ENCODE measurements around the gene RAB11A. TPM values are rescaled to one million over a fixed set of nuclear protein-coding genes. Genes with fewer than 3 reads are reported as not detected.

The RAB11A gene
- total and polyA plus RNA-seq, 4 experiments from 2014 or later: 84.7 to 265 (median 171) TPM

GRCh38 chr15:65841121-65841930 is 28.0 kb upstream of the RAB11A start:
- H3K4me3 Mint-ChIP-seq: no peak overlapping the region
- peak overlapping the region in 3 of 7 donors; percentile 30 to 64 (median 59) for H3K27ac Mint-ChIP-seq
- H3K9me3 Mint-ChIP-seq: no peaks in the 10 kb centered on the region
- H3K27me3 ChIP-seq (ENCODE audit: insufficient read depth, low read length): no peaks in the 10 kb centered on the region
- peaks cover 2% of the 10 kb centered on the region for H3K4me1 ChIP-seq (ENCODE audit: insufficient read depth, low read length)
- H3K27me3 Mint-ChIP-seq: no peaks in the 10 kb centered on the region
- CTCF ChIA-PET (ENCODE audit: partially characterized antibody): interaction anchor here (1.6 to 2.0 kb wide), 2 partner anchors 15 to 203 kb away, joined by 4 to 11 read pairs; no protein-coding TSS in a partner anchor
- POLR2A ChIA-PET (ENCODE audit: partially characterized antibody): interaction anchor here (1.0 kb wide), 1 partner anchor 8 kb away, joined by 3 read pairs; no protein-coding TSS in a partner anchor
- no peak for DNase-seq
- H3K27ac ChIP-seq (ENCODE audit: low read depth, low read length): no peak overlapping the region
- no peak overlapping the region for H3K4me3 ChIP-seq (ENCODE audit: low read length in 2 of 2)
- intact Hi-C loops (cut with micrococcal nuclease): no loop called here
- no peaks in the 10 kb centered on the region for H3K36me3 Mint-ChIP-seq
- no peaks in the 10 kb centered on the region for H3K36me3 ChIP-seq (ENCODE audit: insufficient read depth, low read length)
- H3K4me1 Mint-ChIP-seq: peaks cover 0 to 5% (median 4%) of the 10 kb centered on the region in 4 donors
- H3K9me3 ChIP-seq (ENCODE audit: control insufficient read depth in 1 of 2, low read length in 2 of 2): no peaks in the 10 kb centered on the region

DNA sequence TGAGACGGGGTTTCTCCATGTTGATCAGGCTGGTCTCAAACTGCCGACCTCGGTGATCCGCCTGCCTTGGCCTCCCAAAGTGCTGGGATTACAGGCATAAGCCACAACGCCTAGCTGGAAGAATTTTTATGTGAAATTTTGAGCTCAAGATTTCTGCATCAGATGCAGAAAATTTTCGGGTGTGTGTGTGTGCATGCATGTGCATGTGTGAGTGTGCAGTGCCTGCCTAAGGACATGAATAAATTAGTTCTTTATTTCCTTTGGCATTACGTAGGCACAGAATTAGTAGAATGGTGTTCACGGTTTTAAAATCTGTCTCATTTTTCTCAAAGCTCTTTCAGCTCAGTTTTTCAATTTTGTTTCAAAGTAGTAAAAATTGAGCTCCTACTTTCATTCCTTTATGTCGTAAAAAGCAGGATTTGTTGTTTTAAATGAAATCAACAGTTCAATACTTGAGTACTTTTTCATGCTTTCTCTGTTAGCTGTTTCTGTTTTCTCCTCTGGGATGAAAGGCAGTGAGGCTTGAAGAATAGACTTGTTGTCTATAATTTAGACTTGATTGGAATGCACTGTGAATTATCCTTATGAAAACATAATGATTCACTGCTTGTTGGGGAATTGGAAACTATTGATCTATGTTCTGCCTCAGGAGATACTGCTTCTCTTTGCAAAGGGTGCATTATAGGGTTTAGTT is 23.3 kb upstream of the RAB11A start:
- no peak overlapping the region for H3K27ac ChIP-seq (ENCODE audit: low read depth, low read length)
- no peaks in the 10 kb centered on the region for H3K9me3 Mint-ChIP-seq
- no peaks in the 10 kb centered on the region for H3K4me1 ChIP-seq (ENCODE audit: insufficient read depth, low read length)
- CTCF ChIA-PET (ENCODE audit: partially characterized antibody): interaction anchor here (0.6 to 1.4 kb wide), 4 partner anchors 11 to 81 kb away, joined by 3 to 7 read pairs (median 4); no protein-coding TSS in a partner anchor
- no peak overlapping the region for H3K27ac Mint-ChIP-seq
- H3K9me3 ChIP-seq (ENCODE audit: control insufficient read depth in 1 of 2, low read length in 2 of 2): no peaks in the 10 kb centered on the region
- POLR2A ChIA-PET (ENCODE audit: partially characterized antibody): no interaction called here
- H3K4me3 ChIP-seq (ENCODE audit: low read length in 2 of 2): no peak overlapping the region
- peaks cover 2 to 3% of the 10 kb centered on the region in 2 donors for H3K27me3 Mint-ChIP-seq
- H3K36me3 ChIP-seq (ENCODE audit: insufficient read depth, low read length): no peaks in the 10 kb centered on the region
- no peak overlapping the region for H3K4me3 Mint-ChIP-seq
- DNase-seq: no peak
- no peaks in the 10 kb centered on the region for H3K27me3 ChIP-seq (ENCODE audit: insufficient read depth, low read length)
- H3K36me3 Mint-ChIP-seq: no peaks in the 10 kb centered on the region
- intact Hi-C loops (cut with micrococcal nuclease): no loop called here
- peaks cover 0 to 1% (median 0%) of the 10 kb centered on the region in 4 donors for H3K4me1 Mint-ChIP-seq

DNA sequence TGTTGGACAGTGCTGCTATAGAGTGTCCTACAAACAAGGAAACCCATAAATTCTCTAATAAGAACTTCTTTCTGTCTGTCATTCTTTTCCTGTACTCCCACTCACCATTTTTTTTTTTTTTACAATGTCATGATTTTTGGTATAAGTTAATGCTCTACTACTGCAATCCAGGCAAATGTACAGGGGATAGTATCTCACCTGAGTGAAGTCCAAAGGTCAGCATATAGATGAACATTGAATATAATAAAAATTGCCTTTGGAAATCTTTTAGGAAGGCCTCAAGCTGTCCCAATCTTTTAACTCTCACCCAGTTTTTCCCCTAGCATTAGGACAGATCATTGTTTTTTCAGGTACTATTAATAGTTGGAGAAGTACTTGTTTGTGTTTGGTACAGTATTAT is 21.3 kb upstream of the RAB11A start:
- Mint-ChIP-seq H3K27me3 (peaks cover 2 to 5% of the 10 kb centered on the region in 2 donors), H3K36me3 (no peaks in the 10 kb centered on the region), H3K4me3 (no peak overlapping the region), H3K27ac (no peak overlapping the region), H3K4me1 (peaks cover 0 to 1% (median 0%) of the 10 kb centered on the region in 4 donors), H3K9me3 (no peaks in the 10 kb centered on the region)
- POLR2A ChIA-PET (ENCODE audit: partially characterized antibody): no interaction called here
- no peaks in the 10 kb centered on the region for H3K36me3 ChIP-seq (ENCODE audit: insufficient read depth, low read length)
- no peak overlapping the region for H3K27ac ChIP-seq (ENCODE audit: low read depth, low read length)
- H3K4me3 ChIP-seq (ENCODE audit: low read length in 2 of 2): no peak overlapping the region
- no peaks in the 10 kb centered on the region for H3K27me3 ChIP-seq (ENCODE audit: insufficient read depth, low read length)
- no peaks in the 10 kb centered on the region for H3K4me1 ChIP-seq (ENCODE audit: insufficient read depth, low read length)
- no peak for DNase-seq
- intact Hi-C loops (cut with micrococcal nuclease): no loop called here
- CTCF ChIA-PET (ENCODE audit: partially characterized antibody): interaction anchor here (0.7 to 1.7 kb wide), 2 partner anchors 9 to 54 kb away, joined by 3 to 8 read pairs; no protein-coding TSS in a partner anchor
- no peaks in the 10 kb centered on the region for H3K9me3 ChIP-seq (ENCODE audit: control insufficient read depth in 1 of 2, low read length in 2 of 2)

DNA sequence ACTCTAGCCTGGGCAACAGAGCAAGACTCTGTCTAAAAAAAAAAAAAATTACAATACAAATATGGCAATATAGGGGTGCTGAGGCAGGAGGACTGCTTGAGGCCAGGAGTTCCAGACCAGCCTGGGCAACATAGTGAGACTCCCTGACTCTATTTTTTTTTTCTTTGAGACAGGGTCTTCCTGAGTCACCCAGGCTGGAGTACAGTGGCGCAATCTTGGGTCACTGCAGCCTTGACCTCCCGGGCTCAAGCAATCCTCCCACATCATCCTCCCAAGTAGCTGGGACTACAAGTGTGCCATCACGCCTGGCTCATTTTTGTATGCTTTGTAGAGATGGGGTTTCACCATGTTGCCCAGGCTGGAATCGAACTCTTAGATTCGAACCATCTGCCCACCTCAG is 17.3 kb upstream of the RAB11A start:
- H3K4me1 Mint-ChIP-seq: peaks cover 2 to 5% (median 3%) of the 10 kb centered on the region in 4 donors
- no peak overlapping the region for H3K27ac Mint-ChIP-seq
- DNase-seq: no peak

DNA sequence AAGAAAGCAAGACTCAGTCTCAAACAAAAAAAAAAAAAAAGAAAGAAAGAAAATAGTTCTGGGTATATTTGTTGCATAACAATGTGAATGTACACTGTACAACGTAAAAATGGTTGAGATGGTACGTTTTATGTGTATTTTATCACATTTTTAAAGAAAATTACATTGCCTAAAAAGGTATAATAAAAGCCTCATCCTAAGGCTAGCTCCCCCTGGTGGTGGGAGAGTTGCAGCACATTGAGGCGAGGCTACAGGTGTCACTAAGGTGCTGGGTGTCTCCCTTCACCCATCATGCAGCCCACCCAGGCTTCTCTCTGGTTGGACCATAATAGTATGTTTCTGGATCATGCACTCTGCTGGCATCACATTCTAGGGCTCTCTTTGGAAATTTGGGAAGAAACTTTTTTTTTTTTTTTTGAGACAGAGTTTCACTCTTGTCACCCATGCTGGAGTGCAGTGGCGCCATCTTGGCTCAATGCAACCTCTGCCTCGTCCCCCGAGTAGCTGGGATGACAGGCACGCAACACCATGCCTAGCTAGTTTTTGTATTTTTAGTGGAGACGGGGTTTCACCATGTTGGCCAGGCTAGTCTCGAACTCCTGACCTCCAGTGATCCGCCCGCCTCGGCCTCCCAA is 12.4 kb upstream of the RAB11A start:
- DNase-seq: peak; percentile 76 to 84 (median 77)
- peaks cover 9 to 13% (median 10%) of the 10 kb centered on the region in 4 donors for H3K4me1 Mint-ChIP-seq
- Histone ChIP-seq H3K27ac (ENCODE audit: low read depth, low read length) (no peak overlapping the region), H3K36me3 (ENCODE audit: insufficient read depth, low read length) (no peaks in the 10 kb centered on the region), H3K4me1 (ENCODE audit: insufficient read depth, low read length) (no peaks in the 10 kb centered on the region), H3K27me3 (ENCODE audit: insufficient read depth, low read length) (no peaks in the 10 kb centered on the region), H3K9me3 (ENCODE audit: control insufficient read depth in 1 of 2, low read length in 2 of 2) (no peaks in the 10 kb centered on the region), H3K4me3 (ENCODE audit: low read length in 2 of 2) (no peak overlapping the region)
- peak overlapping the region in 1 of 8 donors; percentile 32 for H3K4me3 Mint-ChIP-seq
- POLR2A ChIA-PET (ENCODE audit: partially characterized antibody): interaction anchor here (0.6 to 1.0 kb wide), 3 partner anchors 66 to 246 kb away, joined by 3 read pairs; partner anchors contain the start of gene INTS14
- H3K9me3 Mint-ChIP-seq: no peaks in the 10 kb centered on the region
- no peaks in the 10 kb centered on the region for H3K27me3 Mint-ChIP-seq
- intact Hi-C loops (cut with micrococcal nuclease): loop anchor here (1.0 to 2.0 kb wide), 3 partner anchors 65 to 246 kb away; partner anchors contain the start of genes DENND4A and INTS14
- H3K27ac Mint-ChIP-seq: peak overlapping the region in 4 of 7 donors; percentile 10 to 88 (median 49)
- CTCF ChIA-PET (ENCODE audit: partially characterized antibody): interaction anchor here (0.7 to 5.0 kb wide), 36 partner anchors 9 to 882 kb away, joined by 3 to 69 read pairs (median 5); partner anchors contain the start of genes DENND4A, INTS14 and RAB11A
- no peaks in the 10 kb centered on the region for H3K36me3 Mint-ChIP-seq

More for the DNA sequence above, 17.3 kb upstream of the RAB11A start:
- Mint-ChIP-seq H3K36me3 (no peaks in the 10 kb centered on the region), H3K9me3 (no peaks in the 10 kb centered on the region), H3K27me3 (peaks cover 2 to 5% of the 10 kb centered on the region in 2 donors), H3K4me3 (no peak overlapping the region)
- Histone ChIP-seq H3K36me3 (ENCODE audit: insufficient read depth, low read length) (no peaks in the 10 kb centered on the region), H3K27me3 (ENCODE audit: insufficient read depth, low read length) (no peaks in the 10 kb centered on the region), H3K4me1 (ENCODE audit: insufficient read depth, low read length) (no peaks in the 10 kb centered on the region), H3K9me3 (ENCODE audit: control insufficient read depth in 1 of 2, low read length in 2 of 2) (no peaks in the 10 kb centered on the region), H3K4me3 (ENCODE audit: low read length in 2 of 2) (no peak overlapping the region), H3K27ac (ENCODE audit: low read depth, low read length) (no peak overlapping the region)
- POLR2A ChIA-PET (ENCODE audit: partially characterized antibody): no interaction called here
- intact Hi-C loops (cut with micrococcal nuclease): no loop called here
- CTCF ChIA-PET (ENCODE audit: partially characterized antibody): interaction anchor here (3.6 kb wide), 1 partner anchor 214 kb away, joined by 33 read pairs; no protein-coding TSS in a partner anchor

- peaks cover 9 to 13% (median 13%) of the 10 kb centered on the region in 4 donors for H3K4me1 Mint-ChIP-seq
- ChIA-PET POLR2A (ENCODE audit: partially characterized antibody) (interaction anchor here (0.8 kb wide), 1 partner anchor 11 kb away, joined by 3 read pairs; the partner anchor contains the start of gene RAB11A), CTCF (ENCODE audit: partially characterized antibody) (interaction anchor here (0.5 to 5.0 kb wide), 24 partner anchors 9 to 277 kb away, joined by 3 to 69 read pairs (median 5); partner anchors contain the start of genes DENND4A, INTS14 and RAB11A)
- H3K27ac Mint-ChIP-seq: no peak overlapping the region
- no peak for DNase-seq
- Histone ChIP-seq H3K4me3 (ENCODE audit: low read length in 2 of 2) (no peak overlapping the region), H3K27ac (ENCODE audit: low read depth, low read length) (no peak overlapping the region), H3K4me1 (ENCODE audit: insufficient read depth, low read length) (no peaks in the 10 kb centered on the region), H3K9me3 (ENCODE audit: control insufficient read depth in 1 of 2, low read length in 2 of 2) (no peaks in the 10 kb centered on the region), H3K36me3 (ENCODE audit: insufficient read depth, low read length) (no peaks in the 10 kb centered on the region), H3K27me3 (ENCODE audit: insufficient read depth, low read length) (no peaks in the 10 kb centered on the region)
- H3K27me3 Mint-ChIP-seq: no peaks in the 10 kb centered on the region
- no peaks in the 10 kb centered on the region for H3K36me3 Mint-ChIP-seq
- no peak overlapping the region for H3K4me3 Mint-ChIP-seq
- no peaks in the 10 kb centered on the region for H3K9me3 Mint-ChIP-seq
- intact Hi-C loops (cut with micrococcal nuclease): loop anchor here (1.0 to 2.0 kb wide), 3 partner anchors 66 to 247 kb away; partner anchors contain the start of genes DENND4A and INTS14
Observed at GRCh38 chr15:65857718-65858402, 11.4 kb upstream of the RAB11A start.

Data from CD4-positive, alpha-beta memory T cell (primary cell).